ENCODE results near the gene MAPK12.

DNA sequence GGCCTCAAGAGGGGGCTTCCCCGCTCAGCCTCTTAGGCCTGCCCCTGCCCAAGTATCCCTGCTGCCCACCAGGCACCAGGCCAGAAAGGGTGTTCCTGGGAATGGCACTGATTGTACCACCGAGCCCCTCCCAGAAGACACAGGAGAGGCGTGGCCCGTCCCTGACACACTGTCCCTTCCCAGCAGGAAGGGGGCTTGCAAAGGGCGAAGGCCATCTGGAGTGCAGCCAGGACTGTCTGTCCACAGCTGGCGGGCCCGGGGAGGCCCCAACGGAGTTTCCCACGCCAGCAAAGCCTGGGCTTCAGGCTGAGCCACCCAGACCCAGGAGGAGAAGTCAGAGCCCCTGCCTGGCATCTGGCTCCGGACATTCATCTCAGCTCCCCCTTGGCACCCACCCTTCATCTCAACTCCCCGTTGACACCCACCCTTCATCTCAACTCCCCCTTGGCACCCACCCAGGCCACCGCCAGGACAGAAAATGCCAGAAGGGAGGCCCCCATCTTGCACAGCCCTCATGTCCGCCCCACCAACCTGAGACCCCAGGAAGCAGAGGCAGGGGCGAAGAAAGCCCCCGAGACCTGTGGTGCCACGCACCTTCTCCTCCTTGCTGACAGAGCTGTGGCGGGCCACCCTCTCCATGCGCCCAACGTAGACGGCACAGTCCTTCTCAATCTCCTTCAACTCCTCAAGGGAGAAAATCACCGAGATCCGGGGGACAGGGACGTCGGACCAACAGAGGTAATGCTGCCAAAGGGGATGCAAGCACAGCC lies 36.1 kb downstream of the MAPK12 start:
- TF ChIP-seq EZH2 (IDR thresholded peaks at IDR 0.05; ENCODE audit: borderline replicate concordance, low read depth, low read length, severe bottlenecking) (no peak), POLR2AphosphoS5 (IDR thresholded peaks at IDR 0.05; ENCODE audit: insufficient read depth, low read depth, low read length) (no peak), GATA2 (IDR thresholded peaks at IDR 0.05; ENCODE audit: insufficient read depth, insufficient read length, low read depth, low read length) (no peak), POLR2A (IDR thresholded peaks at IDR 0.05; ENCODE audit: low read depth, low read length) (no peak), JUN (IDR thresholded peaks at IDR 0.05; ENCODE audit: borderline replicate concordance, insufficient read depth, insufficient read length, low read depth) (no peak), MYC (IDR thresholded peaks at IDR 0.05; ENCODE audit: low read depth, low read length) (no peak)
- TF ChIP-seq, protein P1, sequence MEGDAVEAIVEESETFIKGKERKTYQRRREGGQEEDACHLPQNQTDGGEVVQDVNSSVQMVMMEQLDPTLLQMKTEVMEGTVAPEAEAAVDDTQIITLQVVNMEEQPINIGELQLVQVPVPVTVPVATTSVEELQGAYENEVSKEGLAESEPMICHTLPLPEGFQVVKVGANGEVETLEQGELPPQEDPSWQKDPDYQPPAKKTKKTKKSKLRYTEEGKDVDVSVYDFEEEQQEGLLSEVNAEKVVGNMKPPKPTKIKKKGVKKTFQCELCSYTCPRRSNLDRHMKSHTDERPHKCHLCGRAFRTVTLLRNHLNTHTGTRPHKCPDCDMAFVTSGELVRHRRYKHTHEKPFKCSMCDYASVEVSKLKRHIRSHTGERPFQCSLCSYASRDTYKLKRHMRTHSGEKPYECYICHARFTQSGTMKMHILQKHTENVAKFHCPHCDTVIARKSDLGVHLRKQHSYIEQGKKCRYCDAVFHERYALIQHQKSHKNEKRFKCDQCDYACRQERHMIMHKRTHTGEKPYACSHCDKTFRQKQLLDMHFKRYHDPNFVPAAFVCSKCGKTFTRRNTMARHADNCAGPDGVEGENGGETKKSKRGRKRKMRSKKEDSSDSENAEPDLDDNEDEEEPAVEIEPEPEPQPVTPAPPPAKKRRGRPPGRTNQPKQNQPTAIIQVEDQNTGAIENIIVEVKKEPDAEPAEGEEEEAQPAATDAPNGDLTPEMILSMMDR (IDR thresholded peaks at IDR 0.05; ENCODE audit: extremely low read depth in 1 of 2, insufficient read depth in 1 of 2, low read depth in 1 of 2, low read length in 2 of 2) = no peak
- TF ChIP-seq, protein P2, sequence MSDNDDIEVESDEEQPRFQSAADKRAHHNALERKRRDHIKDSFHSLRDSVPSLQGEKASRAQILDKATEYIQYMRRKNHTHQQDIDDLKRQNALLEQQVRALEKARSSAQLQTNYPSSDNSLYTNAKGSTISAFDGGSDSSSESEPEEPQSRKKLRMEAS (IDR thresholded peaks at IDR 0.05; ENCODE audit: insufficient read depth, insufficient read length) = no peak

Measured in endothelial cell of umbilical vein (primary cell).